Astrocyte of the cerebellum (primary cell): ENCODE measurements around the gene PEX16.

Experiments used
- DNase-seq: peaks from one replicate; pipeline ENCODE4 v3.0.0-alpha.2; 2011; ENCODE audit warnings: low read depth
- H3K4me3 ChIP-seq: 2 replicates; pipeline ENCODE4 v1.5.1; 2011; ENCODE audit warnings: mild to moderate bottlenecking, low read depth, low read length, moderate library complexity
- CTCF ChIP-seq: IDR thresholded peaks from 2 replicates; pipeline ENCODE4 v1.5.1; 2012; ENCODE audit warnings: low read length, low read depth, moderate library complexity, mild to moderate bottlenecking; ENCODE audit errors: missing control alignments
- in situ Hi-C: cut with HindIII; loops from 2 replicates; pipeline ENCODE4 v1.10.0; 2017; ENCODE audit warnings: low sequenced_read_pairs

The PEX16 gene

GRCh38 chr11:45927684-45928413, 10.2 kb upstream of the PEX16 start:
- in situ Hi-C loops: no loop called here
- no peak for DNase-seq
- H3K4me3 ChIP-seq: no peak overlapping the region
- no peak for TF ChIP-seq CTCF

GRCh38 chr11:45927332-45927683, 9.6 kb upstream of the PEX16 start:
- no peak for TF ChIP-seq CTCF
- no peak overlapping the region for H3K4me3 ChIP-seq
- in situ Hi-C loops: no loop called here
- no peak for DNase-seq

GRCh38 chr11:45926536-45927331, 9.1 kb upstream of the PEX16 start:
- in situ Hi-C loops: no loop called here
- H3K4me3 ChIP-seq: no peak overlapping the region
- no peak for DNase-seq
- no peak for TF ChIP-seq CTCF

- no peak for TF ChIP-seq CTCF
- H3K4me3 ChIP-seq: no peak overlapping the region
- DNase-seq: no peak
- in situ Hi-C loops: no loop called here
Measured at GRCh38 chr11:45926001-45926401, 8.3 kb upstream of the PEX16 start.

GRCh38 chr11:45925550-45925949, 7.9 kb upstream of the PEX16 start:
- TF ChIP-seq CTCF: no peak
- H3K4me3 ChIP-seq: no peak overlapping the region
- in situ Hi-C loops: no loop called here
- no peak for DNase-seq

- no peak for TF ChIP-seq CTCF
- DNase-seq: no peak
- in situ Hi-C loops: no loop called here
- no peak overlapping the region for H3K4me3 ChIP-seq
Measured at GRCh38 chr11:45924927-45925326, 7.2 kb upstream of the PEX16 start.
